Medulla oblongata (tissue), 1 donor: ENCODE data around the gene COQ8A.
A peak's percentile ranks its signal among the peaks of the same experiment; 100 is the strongest.
"Not testable (repeated sequence)": the region's sequence is repeated elsewhere in the genome, so short reads cannot be mapped to it uniquely, and the experiment has no call there.

Experiments used
- DNase-seq: peaks from one replicate; pipeline ENCODE4 v3.0.0-alpha.2; 2015; ENCODE audit errors: extremely low spot score

COQ8A gene

DNA sequence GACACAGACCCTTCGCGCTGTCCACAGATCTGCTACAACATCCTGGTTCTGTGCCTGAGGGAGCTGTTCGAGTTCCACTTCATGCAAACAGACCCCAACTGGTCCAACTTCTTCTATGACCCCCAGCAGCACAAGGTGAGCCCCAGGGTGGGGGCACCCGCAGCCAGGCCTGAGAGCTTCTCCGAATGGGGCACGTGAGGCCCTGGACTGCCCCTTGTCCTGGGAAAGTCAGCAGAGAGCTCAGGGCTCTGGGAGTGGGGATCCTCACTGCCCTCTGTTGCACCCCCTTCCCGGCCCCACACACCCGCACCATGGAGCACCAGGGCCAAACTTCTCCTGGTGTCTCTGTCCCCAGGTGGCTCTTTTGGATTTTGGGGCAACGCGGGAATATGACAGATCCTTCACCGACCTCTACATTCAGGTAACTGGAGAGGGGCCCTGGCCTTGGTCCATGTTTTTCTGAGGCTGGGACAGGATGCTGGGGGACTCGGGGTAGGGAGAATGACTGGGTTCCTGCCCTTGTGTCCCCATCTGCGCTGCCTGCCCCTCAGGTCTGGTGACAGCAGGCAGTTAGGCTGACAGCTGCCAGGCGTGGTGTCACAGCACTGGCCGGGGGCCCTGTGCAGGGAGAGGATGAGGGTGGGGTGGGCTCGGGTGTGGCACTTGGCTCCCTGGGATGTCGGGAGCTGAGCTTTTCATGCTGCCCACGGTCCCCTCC is 44.6 kb downstream of the COQ8A start:
- DNase-seq, result no peak

DNA sequence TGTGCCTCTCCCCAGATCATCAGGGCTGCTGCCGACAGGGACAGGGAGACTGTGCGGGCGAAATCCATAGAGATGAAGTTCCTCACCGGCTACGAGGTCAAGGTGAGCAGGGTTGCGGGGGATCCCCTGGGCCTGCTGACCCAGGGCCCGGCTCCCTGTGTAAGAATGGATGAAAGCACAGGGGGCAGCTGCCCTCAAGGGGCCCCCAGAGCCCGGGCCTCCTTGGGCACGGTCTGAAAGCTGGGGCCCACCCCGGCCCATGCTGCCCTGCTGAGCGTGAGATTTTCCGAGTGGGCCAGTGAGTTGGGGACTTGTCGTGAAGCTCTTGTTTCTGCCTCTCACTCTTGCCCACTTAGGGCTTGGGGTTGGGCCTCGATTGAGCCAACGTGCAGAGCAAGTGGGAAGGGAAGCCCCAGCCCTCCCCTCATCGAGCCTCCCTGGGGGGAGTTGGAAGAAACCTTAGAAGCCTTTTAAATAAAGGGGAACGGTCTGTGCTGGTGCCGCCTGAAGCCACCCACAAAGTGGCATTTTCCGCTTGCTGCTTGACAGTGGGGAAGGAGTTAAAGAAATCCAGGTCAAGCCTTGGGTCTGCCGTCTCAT is 45.2 kb downstream of the COQ8A start:
- DNase-seq, result no peak

DNA sequence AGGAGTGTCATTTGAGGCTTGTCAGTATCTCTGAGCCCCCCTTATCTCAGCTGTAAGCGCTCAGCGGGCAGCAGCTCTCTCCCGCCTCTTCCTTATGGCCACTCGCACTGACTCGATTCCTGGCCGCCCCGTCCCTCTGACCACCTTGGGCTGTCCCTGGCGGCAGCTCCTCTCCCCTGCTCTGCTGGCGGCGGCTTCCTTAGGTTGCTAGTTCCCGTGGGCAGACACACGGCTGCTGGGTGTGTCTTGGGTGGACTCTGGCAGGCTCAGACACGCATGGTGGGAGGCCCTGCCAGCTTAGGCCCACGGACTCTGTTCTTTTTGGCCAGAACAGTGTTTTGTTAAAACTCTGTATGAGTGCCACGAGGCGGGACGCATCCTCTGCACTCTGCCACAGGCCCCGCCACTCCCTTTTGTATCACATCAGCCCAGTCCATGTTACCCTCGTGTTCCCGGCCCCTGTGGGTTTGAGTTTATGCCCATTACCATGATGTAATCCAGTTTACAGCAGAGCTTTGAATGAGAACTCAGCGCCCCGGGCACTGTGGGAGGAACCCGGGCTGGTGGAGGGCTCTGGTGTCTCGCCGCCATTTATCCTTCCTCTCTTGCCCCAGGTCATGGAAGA is 45.9 kb downstream of the COQ8A start:
- no peak for DNase-seq

DNA sequence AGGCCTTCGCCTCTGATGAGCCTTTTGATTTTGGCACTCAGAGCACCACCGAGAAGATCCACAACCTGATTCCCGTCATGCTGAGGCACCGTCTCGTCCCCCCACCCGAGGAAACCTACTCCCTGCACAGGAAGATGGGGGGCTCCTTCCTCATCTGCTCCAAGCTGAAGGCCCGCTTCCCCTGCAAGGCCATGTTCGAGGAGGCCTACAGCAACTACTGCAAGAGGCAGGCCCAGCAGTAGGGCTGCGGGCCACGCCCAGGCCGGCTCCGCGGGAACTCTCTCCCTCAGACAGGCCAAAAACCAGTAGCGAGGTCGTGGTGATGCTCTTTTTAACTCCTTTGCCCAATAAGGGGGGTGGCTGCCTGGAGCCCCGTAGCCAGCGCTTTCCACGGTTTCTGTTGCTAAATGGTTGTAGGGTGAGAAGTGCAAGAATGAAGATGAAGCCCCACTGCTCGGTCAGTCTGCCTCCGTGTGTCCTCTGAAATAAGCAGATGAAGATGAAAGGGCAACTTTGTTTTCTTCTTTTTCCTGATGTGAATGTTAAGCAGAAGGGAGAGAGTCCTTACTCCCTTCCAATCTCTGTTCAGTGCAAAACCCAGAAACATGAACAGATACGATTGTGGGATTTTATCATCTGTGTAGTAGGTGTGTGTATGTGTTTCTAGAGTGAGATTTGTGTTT is 46.5 kb downstream of the COQ8A start:
- DNase-seq, result peak; percentile 56

- no peak for DNase-seq
Measured at GRCh38 chr1:226987179-226987536, 47.1 kb downstream of the COQ8A start.

DNA sequence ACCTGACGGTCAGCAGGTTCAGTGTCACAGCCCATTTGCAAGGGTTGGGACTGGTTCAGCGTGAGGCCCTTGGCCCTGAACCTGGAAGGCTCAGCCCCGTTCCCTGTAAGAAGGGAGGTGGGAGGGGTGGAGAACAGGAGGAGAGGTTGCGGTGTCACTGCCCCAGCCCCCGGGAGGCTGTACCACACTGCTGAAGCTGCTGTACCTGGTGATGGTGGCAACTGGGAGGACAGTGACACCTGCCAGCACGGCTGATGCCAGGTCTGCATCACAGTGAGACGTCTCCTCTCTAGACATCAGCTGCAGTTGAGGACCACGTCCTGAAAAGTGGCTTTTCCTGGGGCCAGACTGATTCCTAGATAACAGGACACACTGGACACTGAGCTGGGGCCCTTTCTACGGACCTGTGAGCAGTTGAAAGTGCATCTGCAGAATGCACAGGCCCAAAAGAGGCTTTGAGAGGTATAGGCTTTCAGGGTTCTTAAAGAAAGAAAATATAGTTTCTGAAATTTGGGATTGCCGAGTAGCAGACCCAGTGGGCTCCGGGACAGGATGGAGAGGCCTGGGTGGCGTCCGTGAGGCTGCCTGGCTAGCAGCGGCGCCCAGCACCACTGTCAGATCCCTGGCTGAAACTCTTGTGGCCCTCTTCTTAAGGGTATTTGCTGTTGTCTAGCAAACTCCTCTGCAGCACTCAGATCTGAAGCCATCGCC is 47.7 kb downstream of the COQ8A start:
- DNase-seq, result no peak

DNA sequence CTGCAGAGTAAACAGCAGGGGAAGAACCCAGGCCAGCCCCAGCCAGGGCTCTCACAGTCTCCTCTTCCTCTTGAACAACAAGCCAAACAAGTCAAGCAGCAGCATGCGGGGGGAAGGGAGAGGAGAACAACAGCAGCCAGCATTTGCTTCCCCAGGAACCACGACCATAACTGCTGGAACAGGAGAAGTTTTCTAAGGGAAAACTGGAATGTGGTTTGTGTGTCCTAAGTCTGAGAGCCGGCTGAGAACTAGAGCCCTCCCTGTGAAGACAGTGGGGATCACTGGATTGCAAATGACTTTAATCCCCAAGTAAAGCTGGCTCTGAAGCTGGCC is 48.2 kb downstream of the COQ8A start:
- peak; percentile 75 for DNase-seq

- DNase-seq, result no peak
Measured at GRCh38 chr1:226989085-226989920, 49.2 kb downstream of the COQ8A start.

- DNase-seq, result no peak
Measured at GRCh38 chr1:226990133-226990716, 50.1 kb downstream of the COQ8A start.

- DNase-seq, result no peak
Measured at GRCh38 chr1:226991920-226992319, 51.8 kb downstream of the COQ8A start.

DNA sequence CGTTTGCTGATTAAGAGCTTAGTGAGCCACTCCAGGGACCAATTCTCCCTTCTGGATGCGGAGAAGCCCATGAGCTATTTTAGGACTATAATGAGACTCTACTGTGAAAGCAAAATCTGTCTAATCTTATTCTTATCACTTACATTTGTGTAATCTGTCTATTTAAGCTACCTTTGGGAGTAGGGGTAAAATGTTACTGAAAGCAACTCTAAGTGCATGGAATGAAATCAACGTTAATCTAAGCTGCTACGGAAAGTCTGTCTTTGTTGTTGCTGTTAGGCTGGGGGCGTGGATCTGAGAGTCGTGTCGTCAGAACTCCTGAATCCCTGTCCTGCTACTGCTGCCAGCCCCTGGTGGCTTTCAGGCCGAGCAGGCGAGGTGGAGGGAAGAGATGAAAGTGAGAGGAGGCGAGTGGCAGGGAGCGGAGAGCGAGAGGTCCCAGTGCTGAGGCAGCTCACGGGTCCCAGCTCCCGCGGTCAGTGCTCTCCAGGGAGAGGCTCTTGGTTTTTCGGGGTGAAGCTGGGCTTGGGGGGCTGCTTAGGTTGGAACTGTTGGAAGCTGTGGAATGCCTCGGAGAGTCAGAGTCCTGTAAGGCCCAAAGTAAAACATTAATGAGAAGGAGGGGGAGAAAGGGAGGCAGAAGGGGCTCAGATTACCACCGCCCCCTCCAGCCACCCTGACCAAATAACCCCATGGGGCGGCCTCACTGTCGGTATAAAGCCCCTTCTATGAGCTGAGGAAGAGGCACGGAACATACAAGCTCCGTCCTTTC is 53.9 kb downstream of the COQ8A start:
- DNase-seq, result no peak

DNA sequence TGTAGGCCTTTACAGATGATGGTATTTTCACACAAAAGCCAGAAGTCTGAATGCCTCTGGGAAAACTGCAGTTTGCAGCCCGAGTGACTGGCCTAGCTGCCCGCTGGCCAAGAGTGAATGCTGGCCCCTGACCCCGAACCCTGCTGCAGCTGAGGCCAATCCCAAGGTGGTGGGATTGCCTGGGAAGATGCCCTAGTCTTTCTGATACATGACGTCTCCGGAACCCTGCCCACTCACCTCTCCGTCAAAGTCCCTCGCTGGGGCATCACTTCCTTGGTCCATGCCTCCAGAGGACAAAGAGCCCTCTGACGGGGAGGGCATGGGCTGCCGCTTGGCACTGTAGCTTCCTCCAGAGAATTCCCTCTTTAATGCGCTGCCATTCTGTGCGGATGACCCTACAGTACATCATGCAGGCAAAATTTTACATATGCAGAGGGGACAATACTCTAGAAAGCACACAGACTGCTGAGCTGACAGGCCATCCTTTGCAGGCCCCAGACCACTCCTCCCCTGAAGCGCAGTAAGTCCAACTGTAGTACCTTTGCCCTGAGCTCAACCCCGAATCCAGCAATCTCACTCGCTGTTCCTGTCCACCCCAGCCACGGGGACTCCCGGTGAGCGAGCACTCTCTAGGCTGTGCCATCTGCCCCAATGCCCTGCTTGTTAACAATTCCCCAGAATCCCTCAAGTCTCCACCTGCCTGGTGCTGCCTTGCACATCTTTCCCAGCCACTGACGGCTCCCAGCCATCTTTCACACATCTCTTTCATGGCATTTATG is 54.7 kb downstream of the COQ8A start:
- peak; percentile 64 for DNase-seq

DNA sequence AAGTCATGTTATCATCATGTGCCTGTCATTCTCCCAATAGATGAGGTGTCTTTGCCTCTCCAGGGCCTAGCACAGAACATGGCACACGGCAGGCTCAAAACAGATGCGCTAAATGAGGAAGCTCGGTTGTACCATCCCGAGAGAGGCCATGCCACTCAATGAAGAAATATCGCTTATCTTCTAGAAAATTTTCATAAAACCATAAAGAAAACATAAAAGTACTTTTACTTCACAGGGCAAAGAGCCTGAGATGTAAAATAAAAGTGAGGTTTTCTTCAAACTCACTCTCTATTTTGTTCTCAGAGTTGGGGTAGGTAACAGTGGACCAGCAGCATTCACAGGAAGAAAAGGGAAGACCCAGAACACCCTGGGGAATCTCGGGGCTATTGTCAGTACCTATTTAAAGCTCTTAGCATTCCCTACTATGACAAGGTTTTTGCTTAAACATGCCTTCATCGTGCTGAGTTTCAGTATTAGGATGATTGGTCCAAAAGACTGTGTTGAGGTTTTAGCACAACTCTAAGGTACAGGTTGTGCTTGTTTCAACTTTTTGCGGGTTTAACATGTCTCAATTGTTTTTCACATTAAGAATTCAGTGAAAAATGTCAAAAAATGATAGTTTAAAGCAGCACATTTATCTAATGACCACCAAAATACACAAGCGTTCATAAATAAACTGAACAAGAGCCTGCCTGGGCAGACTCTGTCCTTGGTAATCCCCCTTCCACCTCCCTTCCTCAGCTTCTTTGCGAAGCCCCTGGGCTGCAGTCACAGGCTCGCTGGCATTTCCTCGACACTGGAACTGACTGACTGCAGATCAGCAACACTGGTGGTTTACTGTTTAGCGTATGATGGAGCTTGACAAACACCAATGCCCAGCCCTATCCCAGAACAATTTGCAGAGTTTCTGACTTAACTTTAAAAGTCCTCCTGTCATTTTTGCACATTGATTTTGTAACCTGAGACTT is 55.6 kb downstream of the COQ8A start:
- DNase-seq, result no peak

- DNase-seq, result not testable (repeated sequence)
Measured at GRCh38 chr1:226999579-226999978, 59.5 kb downstream of the COQ8A start.

GRCh38 chr1:227002531-227003049 is 62.5 kb downstream of the COQ8A start:
- DNase-seq, result no peak

DNA sequence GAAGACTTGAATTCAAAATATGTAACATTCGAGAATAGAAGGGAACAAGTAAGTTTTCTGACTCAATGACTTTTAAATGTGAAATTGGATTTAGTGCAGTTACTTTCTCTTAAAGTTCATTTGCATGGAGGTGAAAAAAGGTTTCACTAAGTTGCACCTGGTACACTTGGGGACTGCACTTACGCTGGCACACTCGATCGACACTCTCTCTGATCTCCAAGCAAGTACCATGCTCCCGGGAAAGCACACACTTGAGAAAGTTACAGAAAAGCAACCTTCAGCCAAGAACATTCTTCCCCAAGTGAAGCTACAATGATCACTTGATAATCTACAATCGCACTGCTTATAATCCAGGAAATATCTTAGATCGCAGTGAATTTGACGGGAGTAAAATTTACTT is 63.1 kb downstream of the COQ8A start:
- no peak for DNase-seq

- no peak for DNase-seq
Measured at GRCh38 chr1:227004796-227005195, 64.7 kb downstream of the COQ8A start.

DNA sequence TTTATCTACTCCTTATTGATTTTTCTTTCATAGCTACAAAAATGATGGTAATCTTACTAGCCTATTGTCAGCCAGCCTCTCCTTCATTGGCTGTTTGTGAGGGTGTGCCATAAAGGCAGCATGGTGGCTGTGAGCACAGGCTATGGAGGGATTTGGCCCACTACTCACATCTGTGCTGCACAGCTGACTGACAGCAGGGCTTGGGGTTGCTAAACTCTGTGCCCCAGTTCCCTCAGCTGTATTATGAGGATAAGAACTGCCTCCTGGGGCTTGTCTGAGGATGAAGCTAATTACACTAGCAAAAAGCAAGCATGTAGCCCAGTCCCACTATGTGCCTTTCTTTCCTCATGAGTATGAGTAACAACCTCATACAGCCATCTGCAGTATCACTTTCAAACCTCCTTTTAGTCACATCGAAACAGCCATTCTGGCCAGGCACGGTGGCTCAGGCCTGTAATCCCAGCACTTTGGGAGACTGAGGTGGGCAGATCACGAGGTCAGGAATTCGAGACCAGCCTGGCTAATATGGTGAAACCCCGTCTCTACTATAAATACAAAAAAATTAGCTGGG is 66.2 kb downstream of the COQ8A start:
- no peak for DNase-seq
